GM12878 (cell line): ENCODE results near the gene GAREM2. TPM values are rescaled to one million over a fixed set of nuclear protein-coding genes. Genes with fewer than 3 reads are reported as not detected.

Experiments used
- ATAC-seq: fragments of 200-7000 bp; cut with Tn5 transposase; 3 replicates; pipeline ENCODE4 v1.9.1; 2020; ENCODE audit warnings: mild to moderate bottlenecking, moderate library complexity
- BruUV-seq: library from RNA; stranded (reverse); fragments of 400-500 nt; replicated peaks from 2 replicates; lab custom pipeline; 2021; lab: Mats Ljungman, UMichigan
- CTCF ChIA-PET: fragments of 300-600 bp; sonication (Branson Sonifier 250); formaldehyde crosslinking; extraction: SDS; loops from one replicate; lab custom pipeline; 2021; ENCODE audit warnings: inconsistent platforms; lab: Yijun Ruan, JAX
- POLR2A ChIA-PET: fragments of 350-600 bp; formaldehyde crosslinking; extraction: SDS; loops from one replicate; lab custom pipeline; 2021; ENCODE audit warnings: inconsistent platforms; lab: Charles Lee
- RAD21 ChIA-PET: fragments of 300-600 bp; sonication (Branson Sonifier 250); formaldehyde crosslinking; loops from one replicate; lab custom pipeline; 2023; ENCODE audit warnings: antibody characterized with exemption; ENCODE audit not compliant: unreplicated experiment; lab: Charles Lee
- SMC1A ChIA-PET: fragments of 300-600 bp; sonication (Branson Sonifier 250); formaldehyde crosslinking; loops from one replicate; lab custom pipeline; 2023; ENCODE audit not compliant: unreplicated experiment, uncharacterized antibody; lab: Charles Lee
- DNase-seq: peaks from one replicate; pipeline ENCODE4 v3.0.0-alpha.2; 2011; ENCODE audit warnings: low read depth, low spot score
- FAIRE-seq: peaks from 3 replicates; lab custom pipeline; 2011; peaks lifted over from hg19 to GRCh38; lab: Jason Lieb, UNC
- H2AFZ ChIP-seq: 2 replicates; pipeline ENCODE4 v1.6.0; 2011; ENCODE audit warnings: low read depth, low read length, control low read depth; ENCODE audit not compliant: control insufficient read depth
- H3K27ac ChIP-seq: 2 replicates; pipeline ENCODE4 v1.5.1; 2011; ENCODE audit warnings: control low read depth; ENCODE audit not compliant: control insufficient read depth, insufficient read depth
- H3K27me3 ChIP-seq, 2 experiments: replicated peaks in 1 of 2; 2 replicates each; pipeline versions ENCODE4 v1.6.0 to v1.6.1; 2011; ENCODE audit warnings: low read length in 1 of 2; ENCODE audit not compliant: control insufficient read depth in 2 of 2, insufficient read depth in 2 of 2
- H3K36me3 ChIP-seq, 2 experiments: 2 replicates each; pipeline ENCODE4 v1.5.1; 2011; ENCODE audit warnings: low read length in 1 of 2; ENCODE audit not compliant: control insufficient read depth in 2 of 2, insufficient read depth in 2 of 2
- H3K4me1 ChIP-seq: 2 replicates; pipeline ENCODE4 v1.6.1; 2011; ENCODE audit warnings: mild to moderate bottlenecking, low read length, moderate library complexity, mixed read lengths; ENCODE audit not compliant: control insufficient read depth, insufficient read depth
- H3K4me2 ChIP-seq: 2 replicates; pipeline ENCODE4 v1.6.0; 2011; ENCODE audit warnings: control low read depth; ENCODE audit not compliant: control insufficient read depth, insufficient read depth
- H3K4me3 ChIP-seq: fragments of 200-600 bp; sonication (generic); 2 replicates; pipeline ENCODE4 v1.5.1; 2016
- H3K79me2 ChIP-seq: 2 replicates; pipeline ENCODE4 v1.6.0; 2011; ENCODE audit warnings: low read length; ENCODE audit not compliant: control insufficient read depth, insufficient read depth
- H3K9ac ChIP-seq: 2 replicates; pipeline ENCODE4 v1.8.0; 2011; ENCODE audit warnings: low read length, control low read depth, mixed read lengths; ENCODE audit not compliant: control insufficient read depth, insufficient read depth
- H3K9me3 ChIP-seq: replicated peaks from 3 replicates; pipeline ENCODE4 v1.5.1; 2011; ENCODE audit warnings: mild to moderate bottlenecking, low read length; ENCODE audit not compliant: control insufficient read depth, insufficient read depth
- H4K20me1 ChIP-seq: 2 replicates; pipeline ENCODE4 v1.6.0; 2011; ENCODE audit not compliant: control insufficient read depth, insufficient read depth
- CEBPB ChIP-seq, 2 experiments: fragments of 150-350 bp in 1 of 2; IDR thresholded peaks; 2 replicates each; pipeline ENCODE4 v1.6.1; 2012 to 2014; ENCODE audit warnings: low read depth in 2 of 2, low read length in 2 of 2, borderline replicate concordance in 1 of 2, inconsistent platforms in 1 of 2
- CHD2 ChIP-seq: IDR thresholded peaks from 2 replicates; pipeline ENCODE4 v1.6.1; 2011; ENCODE audit warnings: low read depth, low read length, improper control_type of control experiment, borderline replicate concordance
- CHD4 ChIP-seq: fragments of 200-600 bp; sonication (generic); IDR thresholded peaks from 2 replicates; pipeline ENCODE4 v1.6.1; 2016; ENCODE audit warnings: mild to moderate bottlenecking
- NFYA ChIP-seq: IDR thresholded peaks from 2 replicates; pipeline ENCODE4 v1.6.1; 2011; ENCODE audit warnings: low read depth, mild to moderate bottlenecking, low read length, improper control_type of control experiment, borderline replicate concordance
- RUNX3 ChIP-seq: IDR thresholded peaks from 2 replicates; pipeline ENCODE4 v1.6.1; 2012; ENCODE audit warnings: low read length, inconsistent platforms
- TCF12 ChIP-seq: IDR thresholded peaks from 2 replicates; pipeline ENCODE4 v1.6.1; 2011; ENCODE audit warnings: low read depth, mild to moderate bottlenecking, low read length
- WRNIP1 ChIP-seq: IDR thresholded peaks from 2 replicates; pipeline ENCODE4 v1.6.1; 2011; ENCODE audit warnings: low read depth, low read length, improper control_type of control experiment, borderline replicate concordance
- ZNF217 ChIP-seq: fragments of 450-650 bp; IDR thresholded peaks from 2 replicates; pipeline ENCODE4 v1.6.1; 2017; ENCODE audit warnings: antibody characterized with exemption, mild to moderate bottlenecking
- ZNF384 ChIP-seq: IDR thresholded peaks from 2 replicates; pipeline ENCODE4 v1.6.1; 2012; ENCODE audit warnings: low read depth, mild to moderate bottlenecking, low read length, improper control_type of control experiment, borderline replicate concordance
- ZNF592 ChIP-seq: fragments of 450-650 bp; IDR thresholded peaks from 2 replicates; pipeline ENCODE4 v1.6.1; 2017; ENCODE audit warnings: mild to moderate bottlenecking, moderate library complexity
- WGBS: methylation state at CpG from one replicate; pipeline ENCODE4 v1.1.6; 2016; ENCODE audit warnings: low lambda C conversion rate; ENCODE audit not compliant: insufficient replicate concordance, insufficient coverage; ENCODE audit errors: missing lambda C conversion rate; 5-methylcytosine and 5-hydroxymethylcytosine counted together
- in situ Hi-C: fragments of 300-500 bp; cut with MboI; formaldehyde crosslinking; loops from 9 replicates; pipeline ENCODE4 v1.14.3; 2018; ENCODE audit warnings: mixed read lengths
- intact Hi-C: fragments of 100-400 bp; cut with micrococcal nuclease; formaldehyde crosslinking; loops from one replicate; pipeline ENCODE4 v1.14.2; 2022; ENCODE audit not compliant: unreplicated experiment
- polyA plus RNA-seq, 11 experiments: library from polyadenylated mRNA; depleted of rRNA in 4 of 11; unstranded in 6 of 11; stranded (reverse) in 5 of 11; fragments of >200 nt; fragmentation: Nextera tagmentation in 4 of 11; fragmentation: Illumina TruSeq in 1 of 11; extraction: Ambion mirVana in 4 of 11; extraction: Trizol in 1 of 11; gene quantifications; 1 replicate in 1 of 11; 2 replicates in 10 of 11; pipeline versions ENCODE4 v1.2.1 to v1.2.3, GENCODE V29; 2011 to 2016; ENCODE audit warnings: inconsistent platforms in 2 of 11, missing spikeins in 2 of 11, low read depth in 1 of 11
- total RNA-seq, 4 experiments: library from RNA; depleted of rRNA in 3 of 4; stranded (reverse); fragments of >200 nt in 3 of 4; fragmentation: Illumina TruSeq in 1 of 4; extraction: Trizol in 1 of 4; gene quantifications; 2 replicates each; pipeline versions ENCODE4 v1.2.1 to v1.2.3, GENCODE V29; 2013 to 2021
- TF ChIP-seq, protein P1 (sequence below): fragments of 450-650 bp; IDR thresholded peaks from 2 replicates; pipeline ENCODE4 v1.6.1; 2017; ENCODE audit warnings: low read depth, mild to moderate bottlenecking, moderate library complexity

Gene GAREM2
- total and polyA plus RNA-seq, 10 of the 15 experiments (the other 5 are each of a cell fraction or from before 2014, with no cell fraction given), result 0.06 to 1.4 (median 0.44) TPM

- SMC1A ChIA-PET, result no interaction called here
- WGBS, result 75% methylated on average over 3 of the region's 3 CpGs
- no peak for FAIRE-seq
- intact Hi-C loops, result no loop called here
- POLR2A ChIA-PET, result interaction anchor here (0.6 kb wide), 1 partner anchor 45 kb away, joined by 3 read pairs; no protein-coding TSS in a partner anchor
- H3K9me3 ChIP-seq, result no peaks in the 10 kb centered on the region
- H3K36me3 ChIP-seq, result peaks cover 0 to 25% of the 10 kb centered on the region in 2 experiments; a peak in 3 of 4 replicates
- H3K27me3 ChIP-seq, result no peaks in the 10 kb centered on the region
- no peak overlapping the region for H3K4me2 ChIP-seq
- CTCF ChIA-PET, result interaction anchor here (1.3 kb wide), 1 partner anchor 140 kb away, joined by 5 read pairs; no protein-coding TSS in a partner anchor
- BruUV-seq, result no TSS peak
- no peak for DNase-seq
- no peaks in the 10 kb centered on the region for H4K20me1 ChIP-seq
- no peak for ATAC-seq
- RAD21 ChIA-PET, result no interaction called here
- no peak overlapping the region for H2AFZ ChIP-seq
- H3K4me3 ChIP-seq, result no peak overlapping the region
- H3K9ac ChIP-seq, result no peak overlapping the region
- no peak overlapping the region for H3K27ac ChIP-seq
- no peaks in the 10 kb centered on the region; the same call in 1 of the 2 replicates for H3K79me2 ChIP-seq
- TF ChIP-seq CHD4 (no peak), ZNF217 (no peak), WRNIP1 (no peak), NFYA (no peak), RUNX3 (peak; percentile 69)
- in situ Hi-C loops, result no loop called here
- H3K4me1 ChIP-seq, result no peaks in the 10 kb centered on the region
These were observed 42.1 kb upstream of the GAREM2 start for GRCh38 chr2:26130763-26131162.

DNA sequence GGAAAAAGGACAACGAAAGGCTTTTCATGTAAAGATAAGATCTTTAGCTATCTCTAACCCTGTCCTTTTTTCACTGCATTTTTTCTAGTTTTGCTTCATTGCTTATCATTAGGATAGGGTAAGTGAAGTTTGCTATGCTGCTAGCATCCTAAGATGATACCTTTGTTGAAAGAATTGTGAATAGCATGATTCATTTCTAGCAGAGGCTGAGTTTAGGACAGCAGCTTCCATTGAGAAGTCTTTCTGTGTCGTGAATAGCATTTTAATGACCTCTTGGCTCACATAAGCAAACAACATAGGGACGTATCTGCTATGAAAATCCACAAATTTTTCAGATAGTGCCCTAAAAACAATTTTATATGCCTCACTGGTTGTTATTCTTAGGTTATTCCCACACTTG lies 36.4 kb upstream of the GAREM2 start:
- WGBS, result 99% methylated on average over 3 of the region's 3 CpGs
- in situ Hi-C loops, result no loop called here
- no peak overlapping the region for H2AFZ ChIP-seq
- no peaks in the 10 kb centered on the region; the same call in 1 of the 2 replicates for H3K79me2 ChIP-seq
- H3K36me3 ChIP-seq, result peaks cover 0 to 23% of the 10 kb centered on the region in 2 experiments; a peak in 1 of 4 replicates
- ChIA-PET SMC1A (interaction anchor here (0.7 to 1.4 kb wide), 3 partner anchors 9 to 30 kb away, joined by 3 read pairs; no protein-coding TSS in a partner anchor), RAD21 (interaction anchor here (1.2 to 1.7 kb wide), 2 partner anchors 101 to 145 kb away, joined by 3 to 4 read pairs; no protein-coding TSS in a partner anchor), POLR2A (interaction anchor here (0.6 kb wide), 2 partner anchors 308 to 435 kb away, joined by 3 to 8 read pairs; no protein-coding TSS in a partner anchor), CTCF (interaction anchor here (0.7 to 1.4 kb wide), 6 partner anchors 9 to 284 kb away, joined by 3 to 5 read pairs (median 3); no protein-coding TSS in a partner anchor)
- H4K20me1 ChIP-seq, result no peaks in the 10 kb centered on the region
- ATAC-seq, result no peak
- no peak overlapping the region for H3K4me2 ChIP-seq
- H3K4me1 ChIP-seq, result no peaks in the 10 kb centered on the region
- DNase-seq, result no peak
- intact Hi-C loops, result no loop called here
- H3K27me3 ChIP-seq, result no peaks in the 10 kb centered on the region
- H3K9me3 ChIP-seq, result no peaks in the 10 kb centered on the region
- no peak overlapping the region for H3K9ac ChIP-seq
- no TSS peak for BruUV-seq
- no peak overlapping the region for H3K4me3 ChIP-seq
- FAIRE-seq, result no peak
- no peak overlapping the region for H3K27ac ChIP-seq
- TF ChIP-seq CHD2 (no peak), RUNX3 (no peak), CEBPB (IDR thresholded peaks at IDR 0.05; ENCODE audit: borderline replicate concordance in 1 of 2, low read depth in 2 of 2, low read length in 2 of 2) (no peak), ZNF384 (no peak), TCF12 (no peak), ZNF592 (no peak), CHD4 (no peak)
- TF ChIP-seq, protein P1, sequence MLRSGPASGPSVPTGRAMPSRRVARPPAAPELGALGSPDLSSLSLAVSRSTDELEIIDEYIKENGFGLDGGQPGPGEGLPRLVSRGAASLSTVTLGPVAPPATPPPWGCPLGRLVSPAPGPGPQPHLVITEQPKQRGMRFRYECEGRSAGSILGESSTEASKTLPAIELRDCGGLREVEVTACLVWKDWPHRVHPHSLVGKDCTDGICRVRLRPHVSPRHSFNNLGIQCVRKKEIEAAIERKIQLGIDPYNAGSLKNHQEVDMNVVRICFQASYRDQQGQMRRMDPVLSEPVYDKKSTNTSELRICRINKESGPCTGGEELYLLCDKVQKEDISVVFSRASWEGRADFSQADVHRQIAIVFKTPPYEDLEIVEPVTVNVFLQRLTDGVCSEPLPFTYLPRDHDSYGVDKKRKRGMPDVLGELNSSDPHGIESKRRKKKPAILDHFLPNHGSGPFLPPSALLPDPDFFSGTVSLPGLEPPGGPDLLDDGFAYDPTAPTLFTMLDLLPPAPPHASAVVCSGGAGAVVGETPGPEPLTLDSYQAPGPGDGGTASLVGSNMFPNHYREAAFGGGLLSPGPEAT, result no peak
